DND-41 (cell line): Measurements from ENCODE around the gene GBX1.

Experiments used
- ATAC-seq: fragments of 200-7000 bp; cut with Tn5 transposase; 3 replicates; pipeline ENCODE4 v1.9.1; 2021; ENCODE audit warnings: low read depth; ENCODE audit not compliant: insufficient read depth
- DNase-seq: peaks from one replicate; pipeline ENCODE4 v3.0.0-alpha.2; 2020
- H2AFZ ChIP-seq: 2 replicates; pipeline ENCODE4 v1.6.0; 2012; ENCODE audit warnings: low read depth, low read length
- H3K27ac ChIP-seq: 2 replicates; pipeline ENCODE4 v1.5.1; 2012; ENCODE audit warnings: low read length, inconsistent platforms
- H3K27me3 ChIP-seq: fragments of 200-600 bp; sonication (generic); 2 replicates; pipeline ENCODE4 v1.6.0; 2012; ENCODE audit warnings: low read length, mild to moderate bottlenecking, inconsistent platforms; ENCODE audit not compliant: insufficient read depth, poor library complexity
- H3K36me3 ChIP-seq: 2 replicates; pipeline ENCODE4 v1.5.1; 2012; ENCODE audit warnings: low read length, inconsistent platforms; ENCODE audit not compliant: insufficient read depth
- H3K4me1 ChIP-seq: 2 replicates; pipeline ENCODE4 v1.5.1; 2012; ENCODE audit warnings: mild to moderate bottlenecking, low read length; ENCODE audit not compliant: insufficient read depth
- H3K4me2 ChIP-seq: 2 replicates; pipeline ENCODE4 v1.6.0; 2012; ENCODE audit warnings: mild to moderate bottlenecking, moderate library complexity, low read length, inconsistent platforms; ENCODE audit not compliant: insufficient read depth
- H3K4me3 ChIP-seq, 2 experiments: fragments of 200-600 bp in 1 of 2; shearing (Covaris generic) in 1 of 2; 2 replicates each; pipeline ENCODE4 v1.5.1; 2012 to 2016; ENCODE audit warnings: inconsistent platforms in 2 of 2, low read length in 2 of 2, mild to moderate bottlenecking in 2 of 2, low read depth in 1 of 2, moderate library complexity in 1 of 2
- H3K79me2 ChIP-seq: 2 replicates; pipeline ENCODE4 v1.6.0; 2012; ENCODE audit warnings: low read length, inconsistent platforms; ENCODE audit not compliant: insufficient read depth
- H3K9ac ChIP-seq: 2 replicates; pipeline ENCODE4 v1.6.0; 2012; ENCODE audit warnings: low read depth, mild to moderate bottlenecking, inconsistent platforms, low read length, moderate library complexity
- H3K9me3 ChIP-seq: 2 replicates; pipeline ENCODE4 v1.5.1; 2012; ENCODE audit warnings: low read length, moderate library complexity, mild to moderate bottlenecking, inconsistent platforms; ENCODE audit not compliant: insufficient read depth, severe bottlenecking
- H4K20me1 ChIP-seq: 2 replicates; pipeline ENCODE4 v1.6.0; 2012; ENCODE audit warnings: low read length; ENCODE audit not compliant: insufficient read depth
- CTCF ChIP-seq: IDR thresholded peaks from 2 replicates; pipeline ENCODE4 v1.5.1; 2012; ENCODE audit warnings: borderline replicate concordance, low read length, moderate library complexity, mild to moderate bottlenecking; ENCODE audit not compliant: poor library complexity, severe bottlenecking; ENCODE audit errors: extremely low read depth
- EZH2 ChIP-seq: IDR thresholded peaks from 3 replicates; pipeline ENCODE4 v1.6.1; 2012; ENCODE audit warnings: borderline replicate concordance, low read depth, mild to moderate bottlenecking, moderate library complexity, low read length, inconsistent platforms; ENCODE audit not compliant: severe bottlenecking

GBX1 gene

GRCh38 chr7:151168003-151168786, 701 bp upstream of the GBX1 start:
- Histone ChIP-seq H2AFZ (no peak overlapping the region), H3K4me2 (no peak overlapping the region), H3K9ac (no peak overlapping the region), H3K27ac (no peak overlapping the region), H3K36me3 (no peaks in the 10 kb centered on the region), H3K9me3 (no peaks in the 10 kb centered on the region), H3K27me3 (peaks cover 30% of the 10 kb centered on the region), H3K4me3 (no peak overlapping the region), H3K4me1 (no peaks in the 10 kb centered on the region; the same call in 1 of the 2 replicates), H3K79me2 (no peaks in the 10 kb centered on the region), H4K20me1 (no peaks in the 10 kb centered on the region)
- ATAC-seq (no peak), DNase-seq (no peak)
- TF ChIP-seq EZH2 (no peak), CTCF (no peak)

GRCh38 chr7:151166629-151167196, 781 bp downstream of the GBX1 start:
- no peak overlapping the region for H3K27ac ChIP-seq
- no peaks in the 10 kb centered on the region for H3K4me1 ChIP-seq
- no peaks in the 10 kb centered on the region for H3K36me3 ChIP-seq
- ATAC-seq (no peak), DNase-seq (no peak)
- no peak overlapping the region for H2AFZ ChIP-seq
- no peak overlapping the region for H3K9ac ChIP-seq
- H3K79me2 ChIP-seq, result no peaks in the 10 kb centered on the region
- H4K20me1 ChIP-seq, result no peaks in the 10 kb centered on the region
- no peak overlapping the region for H3K4me2 ChIP-seq
- peaks cover 33% of the 10 kb centered on the region for H3K27me3 ChIP-seq
- no peak for TF ChIP-seq CTCF
- no peak for TF ChIP-seq EZH2
- H3K4me3 ChIP-seq, result no peak overlapping the region
- no peaks in the 10 kb centered on the region for H3K9me3 ChIP-seq

- Histone ChIP-seq H3K9ac (no peak overlapping the region), H3K9me3 (no peaks in the 10 kb centered on the region), H3K4me3 (no peak overlapping the region), H3K4me2 (no peak overlapping the region), H2AFZ (no peak overlapping the region), H3K27ac (no peak overlapping the region), H3K36me3 (no peaks in the 10 kb centered on the region), H3K27me3 (peaks cover 50% of the 10 kb centered on the region), H3K79me2 (no peaks in the 10 kb centered on the region), H3K4me1 (no peaks in the 10 kb centered on the region), H4K20me1 (no peaks in the 10 kb centered on the region)
- DNase-seq, result no peak
- TF ChIP-seq EZH2, result no peak
- no peak for TF ChIP-seq CTCF
- ATAC-seq, result no peak
Observed at GRCh38 chr7:151161757-151162156, 5.7 kb downstream of the GBX1 start.
